HEK293 (cell line): Measurements from ENCODE around the gene PEPD.
A peak's percentile ranks its signal among the peaks of the same experiment; 100 is the strongest.

ENCODE experiments used
- CTCF ChIA-PET: fragments of 350-600 bp; formaldehyde crosslinking; extraction: SDS; loops from one replicate; lab custom pipeline; 2021; ENCODE audit warnings: antibody characterized with exemption; lab: Yijun Ruan, JAX
- POLR2A ChIA-PET: fragments of 300-600 bp; formaldehyde crosslinking; extraction: SDS; loops from one replicate; lab custom pipeline; 2020; ENCODE audit warnings: antibody characterized with exemption, inconsistent platforms; lab: Yijun Ruan, JAX
- H3K27ac ChIP-seq: fragments of 200-500 bp; sonication (Bioruptor generic); 2 replicates; pipeline ENCODE4 v1.5.1; 2014; ENCODE audit warnings: low read depth, low read length, control low read depth, inconsistent platforms; ENCODE audit errors: extremely low read depth
- H3K36me3 ChIP-seq, 2 experiments: fragments of 200-500 bp in 1 of 2; sonication (Bioruptor generic) in 1 of 2; 1 replicate in 1 of 2; 2 replicates in 1 of 2; pipeline ENCODE4 v1.5.1; 2014 to 2017; ENCODE audit warnings: inconsistent platforms in 2 of 2, low read length in 2 of 2; ENCODE audit not compliant: control insufficient read depth in 2 of 2, insufficient read depth in 1 of 2
- H3K4me1 ChIP-seq: fragments of 200-500 bp; sonication (Bioruptor generic); 2 replicates; pipeline ENCODE4 v1.5.1; 2014; ENCODE audit warnings: mild to moderate bottlenecking, low read length, inconsistent platforms; ENCODE audit not compliant: control insufficient read depth, insufficient read depth
- H3K4me3 ChIP-seq: 2 replicates; pipeline ENCODE4 v1.5.1; 2011; ENCODE audit warnings: low read depth, mild to moderate bottlenecking, control low read depth, low read length, moderate library complexity
- H3K9me3 ChIP-seq: fragments of 200-500 bp; sonication (Bioruptor generic); 2 replicates; pipeline ENCODE4 v1.5.1; 2014; ENCODE audit warnings: low read depth, low read length, inconsistent platforms; ENCODE audit not compliant: control insufficient read depth, insufficient read depth
- EGR2 ChIP-seq: fragments of 450-650 bp; formaldehyde crosslinking; IDR thresholded peaks from 2 replicates; pipeline ENCODE4 v1.5.1; 2016; ENCODE audit warnings: low read depth, missing biosample characterization, missing genetic modification characterization
- GLIS1 ChIP-seq: fragments of 450-650 bp; formaldehyde crosslinking; IDR thresholded peaks from 2 replicates; pipeline ENCODE4 v1.5.1; 2016; ENCODE audit warnings: missing biosample characterization, missing genetic modification characterization
- KLF10 ChIP-seq: fragments of 450-650 bp; IDR thresholded peaks from 2 replicates; pipeline ENCODE4 v1.5.1; 2018; ENCODE audit warnings: missing biosample characterization, mild to moderate bottlenecking, missing genetic modification characterization
- KLF16 ChIP-seq: fragments of 450-650 bp; formaldehyde crosslinking; IDR thresholded peaks from 2 replicates; pipeline ENCODE4 v1.5.1; 2017; ENCODE audit warnings: missing biosample characterization, missing genetic modification characterization
- PATZ1 ChIP-seq: fragments of 450-650 bp; formaldehyde crosslinking; IDR thresholded peaks from 2 replicates; pipeline ENCODE4 v1.5.1; 2016; ENCODE audit warnings: missing biosample characterization, missing genetic modification characterization
- ZBTB20 ChIP-seq: fragments of 450-650 bp; formaldehyde crosslinking; IDR thresholded peaks from 2 replicates; pipeline ENCODE4 v1.5.1; 2016; ENCODE audit warnings: missing biosample characterization, missing genetic modification characterization
- ZNF121 ChIP-seq: fragments of 450-650 bp; formaldehyde crosslinking; IDR thresholded peaks from 2 replicates; pipeline ENCODE4 v1.5.1; 2016; ENCODE audit warnings: missing biosample characterization, missing genetic modification characterization
- ZNF146 ChIP-seq: fragments of 450-650 bp; formaldehyde crosslinking; IDR thresholded peaks from 2 replicates; pipeline ENCODE4 v1.5.1; 2016; ENCODE audit warnings: missing biosample characterization, missing genetic modification characterization
- ZNF155 ChIP-seq: fragments of 450-650 bp; formaldehyde crosslinking; IDR thresholded peaks from 2 replicates; pipeline ENCODE4 v1.5.1; 2016; ENCODE audit warnings: missing biosample characterization, missing genetic modification characterization
- ZNF266 ChIP-seq: fragments of 450-650 bp; formaldehyde crosslinking; IDR thresholded peaks from 2 replicates; pipeline ENCODE4 v1.5.1; 2016; ENCODE audit warnings: missing biosample characterization, missing genetic modification characterization, low read depth
- ZNF335 ChIP-seq: fragments of 450-650 bp; formaldehyde crosslinking; conservative IDR thresholded peaks from 2 replicates; pipeline ENCODE4 v1.5.1; 2016; ENCODE audit warnings: missing biosample characterization, missing genetic modification characterization
- ZNF366 ChIP-seq: fragments of 450-650 bp; formaldehyde crosslinking; conservative IDR thresholded peaks from 2 replicates; pipeline ENCODE4 v1.5.1; 2016; ENCODE audit warnings: missing biosample characterization, missing genetic modification characterization
- ZNF391 ChIP-seq: fragments of 450-650 bp; formaldehyde crosslinking; IDR thresholded peaks from 2 replicates; pipeline ENCODE4 v1.5.1; 2016; ENCODE audit warnings: low read depth, missing biosample characterization, missing genetic modification characterization, borderline replicate concordance
- ZNF416 ChIP-seq: fragments of 450-650 bp; formaldehyde crosslinking; IDR thresholded peaks from 2 replicates; pipeline ENCODE4 v1.5.1; 2016; ENCODE audit warnings: missing biosample characterization, missing genetic modification characterization
- ZNF423 ChIP-seq: fragments of 450-650 bp; formaldehyde crosslinking; IDR thresholded peaks from 2 replicates; pipeline ENCODE4 v1.5.1; 2016; ENCODE audit warnings: missing biosample characterization, missing genetic modification characterization
- ZNF571 ChIP-seq: fragments of 450-650 bp; formaldehyde crosslinking; IDR thresholded peaks from 2 replicates; pipeline ENCODE4 v1.5.0; 2017; ENCODE audit warnings: missing biosample characterization, missing genetic modification characterization
- ZNF660 ChIP-seq: fragments of 450-650 bp; IDR thresholded peaks from 2 replicates; pipeline ENCODE4 v1.5.1; 2018; ENCODE audit warnings: missing biosample characterization, mild to moderate bottlenecking, missing genetic modification characterization
- ZNF677 ChIP-seq: fragments of 450-650 bp; IDR thresholded peaks from 2 replicates; pipeline ENCODE4 v1.5.0; 2018; ENCODE audit warnings: missing biosample characterization, mild to moderate bottlenecking, missing genetic modification characterization, moderate library complexity
- ZNF747 ChIP-seq: fragments of 450-650 bp; formaldehyde crosslinking; IDR thresholded peaks from 2 replicates; pipeline ENCODE4 v1.5.1; 2016; ENCODE audit warnings: missing biosample characterization, missing genetic modification characterization
- ZXDB ChIP-seq: fragments of 450-650 bp; formaldehyde crosslinking; IDR thresholded peaks from 2 replicates; pipeline ENCODE4 v1.5.1; 2016; ENCODE audit warnings: missing biosample characterization, missing genetic modification characterization
- TF ChIP-seq, protein P1 (sequence below): fragments of 450-650 bp; formaldehyde crosslinking; IDR thresholded peaks from 2 replicates; pipeline ENCODE4 v1.5.1; 2016; ENCODE audit warnings: missing biosample characterization, missing genetic modification characterization
- TF ChIP-seq, protein P2 (sequence below): fragments of 450-650 bp; formaldehyde crosslinking; IDR thresholded peaks from 2 replicates; pipeline ENCODE4 v1.5.1; 2016; ENCODE audit warnings: missing biosample characterization, missing genetic modification characterization, low read depth
- TF ChIP-seq, protein P3 (sequence below): fragments of 450-650 bp; formaldehyde crosslinking; IDR thresholded peaks from 2 replicates; pipeline ENCODE4 v1.5.1; 2016; ENCODE audit warnings: missing biosample characterization, missing genetic modification characterization
- TF ChIP-seq, protein P4 (sequence below): fragments of 450-650 bp; formaldehyde crosslinking; IDR thresholded peaks from 2 replicates; pipeline ENCODE4 v1.5.1; 2017; ENCODE audit warnings: missing biosample characterization, missing genetic modification characterization
- TF ChIP-seq, protein P5 (sequence below): fragments of 450-650 bp; formaldehyde crosslinking; IDR thresholded peaks from 2 replicates; pipeline ENCODE4 v1.5.1; 2016; ENCODE audit warnings: missing biosample characterization, missing genetic modification characterization

The PEPD gene

GRCh38 chr19:33350538-33351309 lies 170.9 kb downstream of the PEPD start:
- POLR2A ChIA-PET: interaction anchor here (0.7 to 1.4 kb wide), 2 partner anchors 48 to 438 kb away, joined by 3 to 4 read pairs; partner anchors contain the start of gene CEBPA
- H3K9me3 ChIP-seq: no peaks in the 10 kb centered on the region; the same call in none of the 2 replicates
- peaks cover 21% of the 10 kb centered on the region for H3K4me1 ChIP-seq
- CTCF ChIA-PET: interaction anchor here (0.9 to 2.1 kb wide), 4 partner anchors 10 to 115 kb away, joined by 3 to 6 read pairs (median 4); no protein-coding TSS in a partner anchor
- H3K27ac ChIP-seq: no peak overlapping the region
- no peaks in the 10 kb centered on the region; a peak in 1 of 3 replicates for H3K36me3 ChIP-seq
- no peak overlapping the region for H3K4me3 ChIP-seq
- no peak for TF ChIP-seq KLF16 (tag by site-specific recombination)
- peak; percentile 86 for TF ChIP-seq ZNF366 (tag by site-specific recombination)
- no peak for TF ChIP-seq ZNF423
- TF ChIP-seq, protein P1, sequence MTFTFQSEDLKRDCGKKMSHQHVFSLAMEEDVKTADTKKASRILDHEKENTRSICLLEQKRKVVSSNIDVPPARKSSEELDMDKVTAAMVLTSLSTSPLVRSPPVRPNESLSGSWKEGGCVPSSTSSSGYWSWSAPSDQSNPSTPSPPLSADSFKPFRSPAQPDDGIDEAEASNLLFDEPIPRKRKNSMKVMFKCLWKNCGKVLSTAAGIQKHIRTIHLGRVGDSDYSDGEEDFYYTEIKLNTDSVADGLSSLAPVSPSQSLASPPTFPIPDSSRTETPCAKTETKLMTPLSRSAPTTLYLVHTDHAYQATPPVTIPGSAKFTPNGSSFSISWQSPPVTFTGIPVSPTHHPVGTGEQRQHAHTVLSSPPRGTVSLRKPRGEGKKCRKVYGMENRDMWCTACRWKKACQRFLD (tag by site-specific recombination): no peak
- TF ChIP-seq, protein P2, sequence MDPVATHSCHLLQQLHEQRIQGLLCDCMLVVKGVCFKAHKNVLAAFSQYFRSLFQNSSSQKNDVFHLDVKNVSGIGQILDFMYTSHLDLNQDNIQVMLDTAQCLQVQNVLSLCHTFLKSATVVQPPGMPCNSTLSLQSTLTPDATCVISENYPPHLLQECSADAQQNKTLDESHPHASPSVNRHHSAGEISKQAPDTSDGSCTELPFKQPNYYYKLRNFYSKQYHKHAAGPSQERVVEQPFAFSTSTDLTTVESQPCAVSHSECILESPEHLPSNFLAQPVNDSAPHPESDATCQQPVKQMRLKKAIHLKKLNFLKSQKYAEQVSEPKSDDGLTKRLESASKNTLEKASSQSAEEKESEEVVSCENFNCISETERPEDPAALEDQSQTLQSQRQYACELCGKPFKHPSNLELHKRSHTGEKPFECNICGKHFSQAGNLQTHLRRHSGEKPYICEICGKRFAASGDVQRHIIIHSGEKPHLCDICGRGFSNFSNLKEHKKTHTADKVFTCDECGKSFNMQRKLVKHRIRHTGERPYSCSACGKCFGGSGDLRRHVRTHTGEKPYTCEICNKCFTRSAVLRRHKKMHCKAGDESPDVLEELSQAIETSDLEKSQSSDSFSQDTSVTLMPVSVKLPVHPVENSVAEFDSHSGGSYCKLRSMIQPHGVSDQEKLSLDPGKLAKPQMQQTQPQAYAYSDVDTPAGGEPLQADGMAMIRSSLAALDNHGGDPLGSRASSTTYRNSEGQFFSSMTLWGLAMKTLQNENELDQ (tag by site-specific recombination): no peak
- TF ChIP-seq ZNF391 (tag by site-specific recombination): no peak
- TF ChIP-seq ZNF660: peak; percentile 46; the same call in 1 of the 2 replicates
- TF ChIP-seq ZNF677 (tag by site-specific recombination): no peak
- no peak for TF ChIP-seq ZBTB20
- TF ChIP-seq ZNF335 (tag by site-specific recombination): no peak
- TF ChIP-seq, protein P3, sequence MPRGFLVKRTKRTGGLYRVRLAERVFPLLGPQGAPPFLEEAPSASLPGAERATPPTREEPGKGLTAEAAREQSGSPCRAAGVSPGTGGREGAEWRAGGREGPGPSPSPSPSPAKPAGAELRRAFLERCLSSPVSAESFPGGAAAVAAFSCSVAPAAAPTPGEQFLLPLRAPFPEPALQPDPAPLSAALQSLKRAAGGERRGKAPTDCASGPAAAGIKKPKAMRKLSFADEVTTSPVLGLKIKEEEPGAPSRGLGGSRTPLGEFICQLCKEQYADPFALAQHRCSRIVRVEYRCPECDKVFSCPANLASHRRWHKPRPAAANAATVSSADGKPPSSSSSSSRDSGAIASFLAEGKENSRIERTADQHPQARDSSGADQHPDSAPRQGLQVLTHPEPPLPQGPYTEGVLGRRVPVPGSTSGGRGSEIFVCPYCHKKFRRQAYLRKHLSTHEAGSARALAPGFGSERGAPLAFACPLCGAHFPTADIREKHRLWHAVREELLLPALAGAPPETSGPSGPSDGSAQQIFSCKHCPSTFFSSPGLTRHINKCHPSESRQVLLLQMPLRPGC: peak; percentile 83
- no peak for TF ChIP-seq ZNF146 (tag by site-specific recombination)
- no peak for TF ChIP-seq ZNF747 (tag by site-specific recombination)
- TF ChIP-seq ZNF121 (tag by site-specific recombination): peak; percentile 47; the same call in 1 of the 2 replicates
- TF ChIP-seq EGR2: peak; percentile 61
- TF ChIP-seq, protein P4, sequence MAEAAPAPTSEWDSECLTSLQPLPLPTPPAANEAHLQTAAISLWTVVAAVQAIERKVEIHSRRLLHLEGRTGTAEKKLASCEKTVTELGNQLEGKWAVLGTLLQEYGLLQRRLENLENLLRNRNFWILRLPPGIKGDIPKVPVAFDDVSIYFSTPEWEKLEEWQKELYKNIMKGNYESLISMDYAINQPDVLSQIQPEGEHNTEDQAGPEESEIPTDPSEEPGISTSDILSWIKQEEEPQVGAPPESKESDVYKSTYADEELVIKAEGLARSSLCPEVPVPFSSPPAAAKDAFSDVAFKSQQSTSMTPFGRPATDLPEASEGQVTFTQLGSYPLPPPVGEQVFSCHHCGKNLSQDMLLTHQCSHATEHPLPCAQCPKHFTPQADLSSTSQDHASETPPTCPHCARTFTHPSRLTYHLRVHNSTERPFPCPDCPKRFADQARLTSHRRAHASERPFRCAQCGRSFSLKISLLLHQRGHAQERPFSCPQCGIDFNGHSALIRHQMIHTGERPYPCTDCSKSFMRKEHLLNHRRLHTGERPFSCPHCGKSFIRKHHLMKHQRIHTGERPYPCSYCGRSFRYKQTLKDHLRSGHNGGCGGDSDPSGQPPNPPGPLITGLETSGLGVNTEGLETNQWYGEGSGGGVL (tag by site-specific recombination): no peak
- no peak for TF ChIP-seq ZNF155 (tag by site-specific recombination)
- no peak for TF ChIP-seq KLF10 (tag by site-specific recombination)
- TF ChIP-seq, protein P5, sequence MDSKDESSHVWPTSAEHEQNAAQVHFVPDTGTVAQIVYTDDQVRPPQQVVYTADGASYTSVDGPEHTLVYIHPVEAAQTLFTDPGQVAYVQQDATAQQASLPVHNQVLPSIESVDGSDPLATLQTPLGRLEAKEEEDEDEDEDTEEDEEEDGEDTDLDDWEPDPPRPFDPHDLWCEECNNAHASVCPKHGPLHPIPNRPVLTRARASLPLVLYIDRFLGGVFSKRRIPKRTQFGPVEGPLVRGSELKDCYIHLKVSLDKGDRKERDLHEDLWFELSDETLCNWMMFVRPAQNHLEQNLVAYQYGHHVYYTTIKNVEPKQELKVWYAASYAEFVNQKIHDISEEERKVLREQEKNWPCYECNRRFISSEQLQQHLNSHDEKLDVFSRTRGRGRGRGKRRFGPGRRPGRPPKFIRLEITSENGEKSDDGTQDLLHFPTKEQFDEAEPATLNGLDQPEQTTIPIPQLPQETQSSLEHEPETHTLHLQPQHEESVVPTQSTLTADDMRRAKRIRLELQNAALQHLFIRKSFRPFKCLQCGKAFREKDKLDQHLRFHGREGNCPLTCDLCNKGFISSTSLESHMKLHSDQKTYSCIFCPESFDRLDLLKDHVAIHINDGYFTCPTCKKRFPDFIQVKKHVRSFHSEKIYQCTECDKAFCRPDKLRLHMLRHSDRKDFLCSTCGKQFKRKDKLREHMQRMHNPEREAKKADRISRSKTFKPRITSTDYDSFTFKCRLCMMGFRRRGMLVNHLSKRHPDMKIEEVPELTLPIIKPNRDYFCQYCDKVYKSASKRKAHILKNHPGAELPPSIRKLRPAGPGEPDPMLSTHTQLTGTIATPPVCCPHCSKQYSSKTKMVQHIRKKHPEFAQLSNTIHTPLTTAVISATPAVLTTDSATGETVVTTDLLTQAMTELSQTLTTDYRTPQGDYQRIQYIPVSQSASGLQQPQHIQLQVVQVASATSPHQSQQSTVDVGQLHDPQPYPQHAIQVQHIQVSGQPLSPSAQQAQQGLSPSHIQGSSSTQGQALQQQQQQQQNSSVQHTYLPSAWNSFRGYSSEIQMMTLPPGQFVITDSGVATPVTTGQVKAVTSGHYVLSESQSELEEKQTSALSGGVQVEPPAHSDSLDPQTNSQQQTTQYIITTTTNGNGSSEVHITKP (tag by site-specific recombination): no peak
- TF ChIP-seq ZNF416 (tag by site-specific recombination): no peak
- TF ChIP-seq ZXDB: no peak
- TF ChIP-seq ZNF571: no peak
- TF ChIP-seq PATZ1 (tag by site-specific recombination): no peak
- TF ChIP-seq GLIS1: no peak
- no peak for TF ChIP-seq ZNF266 (tag by site-specific recombination)
